ENCODE data around the gene CNTN5.

Gene CNTN5

DNA sequence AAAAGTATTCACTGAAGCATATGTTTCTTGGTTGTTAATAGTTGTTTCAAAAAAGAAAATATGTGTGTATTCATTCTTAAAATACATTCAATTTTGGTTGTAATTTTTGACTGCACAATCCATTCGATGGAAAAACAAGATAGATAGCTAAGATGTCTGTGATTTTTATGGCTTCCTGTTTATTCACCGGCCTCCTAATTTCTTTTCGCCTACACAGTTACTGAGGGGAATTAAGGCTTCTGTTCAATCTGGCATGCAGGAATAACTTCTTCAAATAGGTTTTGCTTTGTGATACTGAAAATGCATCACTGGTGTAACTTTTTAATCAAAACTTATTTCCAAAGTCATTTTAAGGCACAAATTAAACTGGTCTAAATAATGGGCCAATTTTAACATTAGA lies 1375.5 kb downstream of the CNTN5 start (continued):
- TF ChIP-seq ZNF404 (tag by site-specific recombination; IDR thresholded peaks at IDR 0.05) (no peak), ZNF426 (tag by site-specific recombination; IDR thresholded peaks at IDR 0.05) (no peak), ZNF677 (tag by site-specific recombination; IDR thresholded peaks at IDR 0.05) (no peak), ZNF473 (tag by site-specific recombination; IDR thresholded peaks at IDR 0.05) (no peak), ZBTB11 (tag by site-specific recombination; conservative IDR thresholded peaks at IDR 0.05; ENCODE audit: low read depth) (no peak), ZNF747 (tag by site-specific recombination; IDR thresholded peaks at IDR 0.05) (no peak), ZNF768 (tag by site-specific recombination; IDR thresholded peaks at IDR 0.05) (no peak)

- Histone ChIP-seq H3K27ac (ENCODE audit: extremely low read depth, low read depth, low read length) (no peak overlapping the region), H3K9me3 (ENCODE audit: control insufficient read depth, insufficient read depth, low read depth, low read length) (no peaks in the 10 kb centered on the region), H3K4me3 (ENCODE audit: low read depth, low read length) (no peak overlapping the region), H3K36me3 (ENCODE audit: control insufficient read depth in 2 of 2, insufficient read depth in 1 of 2, low read length in 2 of 2) (no peaks in the 10 kb centered on the region), H3K4me1 (ENCODE audit: control insufficient read depth, insufficient read depth, low read length) (no peaks in the 10 kb centered on the region)
- ChIA-PET POLR2A (no interaction called here), CTCF (no interaction called here)
- no peak for TF ChIP-seq PRDM2 (tag by site-specific recombination; IDR thresholded peaks at IDR 0.05; ENCODE audit: borderline replicate concordance)
- TF ChIP-seq, protein P1, sequence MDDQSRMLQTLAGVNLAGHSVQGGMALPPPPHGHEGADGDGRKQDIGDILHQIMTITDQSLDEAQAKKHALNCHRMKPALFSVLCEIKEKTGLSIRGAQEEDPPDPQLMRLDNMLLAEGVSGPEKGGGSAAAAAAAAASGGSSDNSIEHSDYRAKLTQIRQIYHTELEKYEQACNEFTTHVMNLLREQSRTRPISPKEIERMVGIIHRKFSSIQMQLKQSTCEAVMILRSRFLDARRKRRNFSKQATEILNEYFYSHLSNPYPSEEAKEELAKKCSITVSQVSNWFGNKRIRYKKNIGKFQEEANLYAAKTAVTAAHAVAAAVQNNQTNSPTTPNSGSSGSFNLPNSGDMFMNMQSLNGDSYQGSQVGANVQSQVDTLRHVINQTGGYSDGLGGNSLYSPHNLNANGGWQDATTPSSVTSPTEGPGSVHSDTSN (CRISPR knock-in tag; IDR thresholded peaks at IDR 0.05), result no peak
- TF ChIP-seq, protein P2, sequence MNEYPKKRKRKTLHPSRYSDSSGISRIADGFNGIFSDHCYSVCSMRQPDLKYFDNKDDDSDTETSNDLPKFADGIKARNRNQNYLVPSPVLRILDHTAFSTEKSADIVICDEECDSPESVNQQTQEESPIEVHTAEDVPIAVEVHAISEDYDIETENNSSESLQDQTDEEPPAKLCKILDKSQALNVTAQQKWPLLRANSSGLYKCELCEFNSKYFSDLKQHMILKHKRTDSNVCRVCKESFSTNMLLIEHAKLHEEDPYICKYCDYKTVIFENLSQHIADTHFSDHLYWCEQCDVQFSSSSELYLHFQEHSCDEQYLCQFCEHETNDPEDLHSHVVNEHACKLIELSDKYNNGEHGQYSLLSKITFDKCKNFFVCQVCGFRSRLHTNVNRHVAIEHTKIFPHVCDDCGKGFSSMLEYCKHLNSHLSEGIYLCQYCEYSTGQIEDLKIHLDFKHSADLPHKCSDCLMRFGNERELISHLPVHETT (tag by site-specific recombination; IDR thresholded peaks at IDR 0.05), result no peak
Measured at GRCh38 chr11:100397401-100397800, 1376.7 kb downstream of the CNTN5 start.

DNA sequence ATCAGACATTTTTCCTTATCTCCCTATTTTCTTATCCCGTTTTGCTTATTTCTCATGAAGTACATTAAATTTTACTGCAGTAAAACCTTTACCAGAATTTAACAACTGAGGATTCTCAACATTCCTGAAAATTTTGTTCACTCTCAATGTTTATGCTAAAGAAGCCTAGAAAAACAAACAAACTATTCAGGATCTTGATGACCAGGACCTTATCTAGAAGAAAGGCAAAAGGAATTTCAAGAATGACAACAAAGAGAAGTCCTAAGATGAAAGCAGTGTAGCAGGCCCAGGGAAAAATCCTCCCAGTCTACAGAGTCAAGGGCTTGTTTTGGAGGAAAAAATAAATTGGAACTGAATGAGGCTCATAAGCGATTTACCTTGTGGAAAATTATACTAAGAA lies 1383.1 kb downstream of the CNTN5 start:
- H3K36me3 ChIP-seq (ENCODE audit: control insufficient read depth in 2 of 2, insufficient read depth in 1 of 2, low read length in 2 of 2), result no peaks in the 10 kb centered on the region
- no peak overlapping the region for H3K27ac ChIP-seq (ENCODE audit: extremely low read depth, low read depth, low read length)
- ChIA-PET POLR2A (no interaction called here), CTCF (interaction anchor here (0.7 kb wide), 1 partner anchor 1456 kb away, joined by 3 read pairs; no protein-coding TSS in a partner anchor)
- H3K4me1 ChIP-seq (ENCODE audit: control insufficient read depth, insufficient read depth, low read length), result no peaks in the 10 kb centered on the region
- no peak overlapping the region for H3K4me3 ChIP-seq (ENCODE audit: low read depth, low read length)
- no peak for TF ChIP-seq ZNF112 (tag by site-specific recombination; IDR thresholded peaks at IDR 0.05)
- TF ChIP-seq ZNF791 (tag by site-specific recombination; IDR thresholded peaks at IDR 0.05), result no peak
- TF ChIP-seq ZNF473 (tag by site-specific recombination; IDR thresholded peaks at IDR 0.05), result no peak
- TF ChIP-seq ZNF777 (tag by site-specific recombination; IDR thresholded peaks at IDR 0.05; ENCODE audit: borderline replicate concordance), result no peak
- no peaks in the 10 kb centered on the region for H3K9me3 ChIP-seq (ENCODE audit: control insufficient read depth, insufficient read depth, low read depth, low read length)

All from HEK293 (cell line).